IMR-90 (cell line): ENCODE data around the gene BMERB1. TPM values are rescaled to one million over a fixed set of nuclear protein-coding genes. Genes with fewer than 3 reads are reported as not detected.

Experiments used
- ATAC-seq: fragments of 200-7000 bp; cut with Tn5 transposase; 2 replicates; pipeline ENCODE4 v1.9.1; 2020; ENCODE audit warnings: low read depth, mild to moderate bottlenecking, moderate library complexity
- BruUV-seq: library from RNA; stranded (reverse); fragments of 400-500 nt; replicated peaks from 2 replicates; lab custom pipeline; 2021; lab: Mats Ljungman, UMichigan
- CTCF ChIA-PET: fragments of 300-600 bp; formaldehyde crosslinking; extraction: SDS; loops from one replicate; lab custom pipeline; 2021; ENCODE audit warnings: antibody characterized with exemption; lab: Yijun Ruan, JAX
- POLR2A ChIA-PET: fragments of 300-600 bp; sonication (Branson Sonifier 250); formaldehyde crosslinking; loops from one replicate; lab custom pipeline; 2022; ENCODE audit warnings: antibody characterized with exemption; ENCODE audit not compliant: unreplicated experiment; lab: Charles Lee
- DNase-seq: peaks from one replicate; pipeline ENCODE4 v3.0.0; 2013
- H2AFZ ChIP-seq: replicated peaks from 2 replicates; pipeline ENCODE3; 2013; ENCODE audit warnings: low read length, mild to moderate bottlenecking; ENCODE audit not compliant: poor library complexity
- H2AK5ac ChIP-seq: 2 replicates; pipeline ENCODE4 v1.6.1; 2013; ENCODE audit warnings: low read depth, low read length, inconsistent platforms
- H2AK9ac ChIP-seq: replicated peaks from 2 replicates; pipeline ENCODE3; 2013; ENCODE audit warnings: mild to moderate bottlenecking, low read depth, low read length, moderate library complexity; ENCODE audit not compliant: poor library complexity
- H2BK120ac ChIP-seq: 2 replicates; pipeline ENCODE4 v1.6.1; 2013; ENCODE audit warnings: low read depth, low read length, inconsistent platforms
- H2BK15ac ChIP-seq: 3 replicates; pipeline ENCODE4 v1.6.1; 2013; ENCODE audit warnings: low read depth, low read length, inconsistent platforms
- H2BK20ac ChIP-seq: 2 replicates; pipeline ENCODE4 v1.6.1; 2013; ENCODE audit warnings: low read depth, mild to moderate bottlenecking, inconsistent platforms, low read length, moderate library complexity
- H2BK5ac ChIP-seq: 2 replicates; pipeline ENCODE4 v1.6.1; 2013; ENCODE audit warnings: mild to moderate bottlenecking, low read depth, low read length, inconsistent platforms; ENCODE audit not compliant: poor library complexity, severe bottlenecking
- H3K14ac ChIP-seq: replicated peaks from 2 replicates; pipeline ENCODE4 v1.6.1; 2013; ENCODE audit warnings: low read depth, low read length, inconsistent platforms
- H3K18ac ChIP-seq: 2 replicates; pipeline ENCODE4 v1.6.1; 2013; ENCODE audit warnings: low read depth, low read length, control low read depth
- H3K23ac ChIP-seq: 2 replicates; pipeline ENCODE4 v1.6.1; 2013; ENCODE audit warnings: low read depth, low read length, inconsistent platforms
- H3K27ac ChIP-seq: 2 replicates; pipeline ENCODE4 v1.5.1; 2013; ENCODE audit warnings: mild to moderate bottlenecking, control low read depth, low read length; ENCODE audit not compliant: insufficient read depth
- H3K27me3 ChIP-seq: 2 replicates; pipeline ENCODE4 v1.6.1; 2013; ENCODE audit warnings: low read length; ENCODE audit not compliant: control insufficient read depth, insufficient read depth
- H3K36me3 ChIP-seq: 2 replicates; pipeline ENCODE4 v1.6.1; 2013; ENCODE audit warnings: low read length, mixed read lengths; ENCODE audit not compliant: control insufficient read depth, insufficient read depth
- H3K4ac ChIP-seq: 2 replicates; pipeline ENCODE4 v1.6.1; 2013; ENCODE audit warnings: low read depth, low read length, inconsistent platforms
- H3K4me1 ChIP-seq: 2 replicates; pipeline ENCODE4 v1.6.1; 2013; ENCODE audit warnings: low read length, mixed read lengths; ENCODE audit not compliant: control insufficient read depth, insufficient read depth
- H3K4me2 ChIP-seq: 2 replicates; pipeline ENCODE4 v1.6.1; 2013; ENCODE audit warnings: low read depth, mild to moderate bottlenecking, control low read depth, low read length, moderate library complexity
- H3K4me3 ChIP-seq: 2 replicates; pipeline ENCODE4 v1.5.1; 2013; ENCODE audit warnings: low read depth, mild to moderate bottlenecking, control low read depth, low read length, moderate library complexity; ENCODE audit not compliant: insufficient read depth
- H3K56ac ChIP-seq: 2 replicates; pipeline ENCODE4 v1.6.1; 2013; ENCODE audit warnings: low read length, inconsistent platforms; ENCODE audit not compliant: insufficient read depth; ENCODE audit errors: extremely low read depth
- H3K79me1 ChIP-seq, 2 experiments: 2 replicates each; pipeline ENCODE4 v1.6.1; 2013; ENCODE audit warnings: low read length in 2 of 2, inconsistent platforms in 1 of 2, low read depth in 1 of 2
- H3K9ac ChIP-seq: 2 replicates; pipeline ENCODE4 v1.6.1; 2013; ENCODE audit warnings: low read depth, low read length, control low read depth
- H3K9me1 ChIP-seq: 2 replicates; pipeline ENCODE4 v1.6.1; 2013; ENCODE audit warnings: low read length, inconsistent platforms; ENCODE audit not compliant: insufficient read depth
- H3K9me3 ChIP-seq: 2 replicates; pipeline ENCODE4 v1.6.1; 2013; ENCODE audit warnings: low read length; ENCODE audit not compliant: control insufficient read depth, insufficient read depth
- H4K20me1 ChIP-seq: 2 replicates; pipeline ENCODE4 v1.6.1; 2013; ENCODE audit warnings: low read length, inconsistent platforms; ENCODE audit not compliant: insufficient read depth
- H4K5ac ChIP-seq: 2 replicates; pipeline ENCODE4 v1.6.1; 2013; ENCODE audit warnings: mild to moderate bottlenecking, low read depth, low read length, control low read depth
- H4K8ac ChIP-seq, 2 experiments: 2 replicates each; pipeline ENCODE4 v1.6.1; 2013; ENCODE audit warnings: low read depth in 2 of 2, low read length in 2 of 2, control low read depth in 1 of 2, inconsistent platforms in 1 of 2
- H4K91ac ChIP-seq: 2 replicates; pipeline ENCODE4 v1.6.1; 2013; ENCODE audit warnings: low read depth, low read length, inconsistent platforms; ENCODE audit not compliant: insufficient read depth
- BHLHE40 ChIP-seq: fragments of 150-350 bp; IDR thresholded peaks from 2 replicates; pipeline ENCODE4 v1.6.1; 2016; ENCODE audit warnings: mild to moderate bottlenecking, low read depth, low read length
- CTCF ChIP-seq: conservative IDR thresholded peaks from 2 replicates; pipeline ENCODE4 v1.5.1; 2012; ENCODE audit warnings: mild to moderate bottlenecking, low read depth, low read length, improper control_type of control experiment
- ELK1 ChIP-seq: fragments of 150-350 bp; IDR thresholded peaks from 2 replicates; pipeline ENCODE4 v1.6.1; 2016; ENCODE audit warnings: low read depth, mild to moderate bottlenecking, low read length, moderate library complexity, borderline replicate concordance
- MAFK ChIP-seq: IDR thresholded peaks from 2 replicates; pipeline ENCODE4 v1.6.1; 2012; ENCODE audit warnings: low read depth, low read length, improper control_type of control experiment
- MAZ ChIP-seq: IDR thresholded peaks from 2 replicates; pipeline ENCODE4 v1.6.1; 2012; ENCODE audit warnings: low read depth, mild to moderate bottlenecking, low read length, improper control_type of control experiment, moderate library complexity, borderline replicate concordance
- MXI1 ChIP-seq: IDR thresholded peaks from 2 replicates; pipeline ENCODE4 v1.6.1; 2012; ENCODE audit warnings: low read depth, mild to moderate bottlenecking, low read length, moderate library complexity, borderline replicate concordance
- RCOR1 ChIP-seq: IDR thresholded peaks from 2 replicates; pipeline ENCODE4 v1.6.1; 2012; ENCODE audit warnings: mild to moderate bottlenecking, low read length, improper control_type of control experiment; ENCODE audit not compliant: insufficient replicate concordance
- SMC3 ChIP-seq: fragments of 150-350 bp; IDR thresholded peaks from 2 replicates; pipeline ENCODE4 v1.6.1; 2016; ENCODE audit warnings: low read depth, mild to moderate bottlenecking, antibody characterized with exemption, low read length, moderate library complexity
- WGBS, 2 experiments: methylation state at CpG; one replicate each; pipeline versions ENCODE4 v1.1.5 to v1.1.7; 2013; ENCODE audit warnings: missing lambda C conversion rate in 2 of 2; ENCODE audit not compliant: insufficient read length in 1 of 2; ENCODE audit errors: extremely low coverage in 2 of 2; 5-methylcytosine and 5-hydroxymethylcytosine counted together
- dilution Hi-C: fragments of 300-500 bp; cut with HindIII; formaldehyde crosslinking; loops from one replicate; pipeline ENCODE4 v1.14.3; 2018; ENCODE audit warnings: low sequenced_read_pairs; ENCODE audit not compliant: unreplicated experiment
- in situ Hi-C: fragments of 300-500 bp; cut with MboI; formaldehyde crosslinking; loops from 3 replicates; pipeline ENCODE4 v1.14.3; 2019; ENCODE audit warnings: low sequenced_read_pairs, inconsistent platforms, mixed read lengths
- intact Hi-C: fragments of 100-400 bp; cut with micrococcal nuclease; formaldehyde crosslinking; loops from 2 replicates; pipeline ENCODE4 v1.10.0; 2022
- polyA plus RNA-seq, 3 experiments: library from polyadenylated mRNA; depleted of rRNA; stranded (reverse); fragments of >200 nt; gene quantifications; 2 replicates each; pipeline ENCODE4 v1.2.3, GENCODE V29; 2012; ENCODE audit warnings: low replicate concordance in 1 of 3
- total RNA-seq: library from RNA; depleted of rRNA; stranded (reverse); fragments of >200 nt; gene quantifications from 2 replicates; pipeline ENCODE4 v1.2.3, GENCODE V29; 2012

Gene BMERB1
- total and polyA plus RNA-seq, 2 of the 4 experiments (the other 2 are of a cell fraction): 22.6 to 32.9 TPM

- Histone ChIP-seq H3K27me3 (no peaks in the 10 kb centered on the region), H2AFZ (peak overlapping the region; percentile 43), H3K4me2 (no peak overlapping the region), H2AK9ac (no peak overlapping the region), H3K56ac (no peak overlapping the region), H3K9me3 (no peaks in the 10 kb centered on the region), H2AK5ac (no peak overlapping the region), H3K79me1 (peaks cover 2 to 5% of the 10 kb centered on the region in 2 experiments; a peak in 2 of 4 replicates), H2BK120ac (no peak overlapping the region), H3K4ac (no peak overlapping the region), H4K20me1 (no peaks in the 10 kb centered on the region; the same call in none of the 2 replicates), H3K4me1 (no peaks in the 10 kb centered on the region), H3K9ac (no peak overlapping the region), H3K9me1 (no peaks in the 10 kb centered on the region; the same call in 1 of the 2 replicates), H3K36me3 (peaks cover 1% of the 10 kb centered on the region), H2BK5ac (no peak overlapping the region), H4K5ac (no peak overlapping the region), H3K14ac (no peak overlapping the region), H3K27ac (no peak overlapping the region), H4K8ac (no peak overlapping the region), H3K18ac (no peak overlapping the region), H2BK15ac (no peak overlapping the region), H3K23ac (no peak overlapping the region), H2BK20ac (no peak overlapping the region), H3K4me3 (no peak overlapping the region), H4K91ac (no peak overlapping the region)
- ATAC-seq (no peak), DNase-seq (no peak)
- WGBS, 2 experiments: no CpG with 5 or more reads among the region's 6 CpGs
- dilution Hi-C loops (no loop called here), intact Hi-C loops (no loop called here), in situ Hi-C loops (no loop called here)
- ChIA-PET POLR2A (interaction anchor here (0.6 kb wide), 2 partner anchors 49 to 165 kb away, joined by 5 to 6 read pairs; no protein-coding TSS in a partner anchor), CTCF (no interaction called here)
- no TSS peak for BruUV-seq
- TF ChIP-seq RCOR1 (no peak), SMC3 (no peak), MXI1 (no peak), MAZ (no peak), CTCF (no peak), BHLHE40 (no peak), MAFK (no peak), ELK1 (no peak)
These were observed 101.4 kb downstream of the BMERB1 start for GRCh38 chr16:15535772-15536171.
